CD4-positive, alpha-beta memory T cell (primary cell): Measurements from ENCODE around the gene ELANE. TPM values are rescaled to one million over a fixed set of nuclear protein-coding genes. Genes with fewer than 3 reads are reported as not detected.

Source experiments
- CTCF ChIA-PET: fragments of 350-600 bp; sonication (Branson Sonifier 250); formaldehyde crosslinking; loops from one replicate; lab custom pipeline; 2021; ENCODE audit warnings: inconsistent platforms; ENCODE audit not compliant: partially characterized antibody; lab: Charles Lee
- POLR2A ChIA-PET: fragments of 350-600 bp; sonication (Branson Sonifier 250); formaldehyde crosslinking; loops from one replicate; lab custom pipeline; 2021; ENCODE audit not compliant: partially characterized antibody; lab: Charles Lee
- DNase-seq, 5 donors: peaks; one replicate each; pipeline versions ENCODE4 v3.0.0 to v3.0.0-alpha.2; 2020 to 2022; ENCODE audit warnings: mixed read lengths in 1 of 5
- H3K27ac ChIP-seq: one replicate; pipeline ENCODE4 v1.7.0; 2013; ENCODE audit warnings: low read depth, low read length
- H3K27me3 ChIP-seq: 2 replicates; pipeline ENCODE4 v1.7.0; 2013; ENCODE audit warnings: mild to moderate bottlenecking, low read length, moderate library complexity; ENCODE audit not compliant: insufficient read depth
- H3K36me3 ChIP-seq: 2 replicates; pipeline ENCODE4 v1.7.0; 2013; ENCODE audit warnings: mild to moderate bottlenecking, low read length, moderate library complexity; ENCODE audit not compliant: insufficient read depth
- H3K4me1 ChIP-seq: 2 replicates; pipeline ENCODE4 v1.7.0; 2013; ENCODE audit warnings: mild to moderate bottlenecking, low read length, moderate library complexity; ENCODE audit not compliant: insufficient read depth
- H3K4me3 ChIP-seq, 2 donors: one replicate each; pipeline ENCODE4 v1.7.0; 2013; ENCODE audit warnings: low read length in 2 of 2, mild to moderate bottlenecking in 1 of 2
- H3K9me3 ChIP-seq, 2 donors: one replicate each; pipeline ENCODE4 v1.7.0; 2013; ENCODE audit warnings: low read length in 2 of 2, control low read depth in 1 of 2; ENCODE audit not compliant: control insufficient read depth in 1 of 2
- H3K27ac Mint-ChIP-seq, 7 donors: one replicate each; pipeline ENCODE4 v1.8.0; 2020 to 2021; ENCODE audit warnings: mixed read lengths in 7 of 7, mild to moderate bottlenecking in 6 of 7, inconsistent platforms in 3 of 7, moderate library complexity in 3 of 7
- H3K27me3 Mint-ChIP-seq, 2 donors: one replicate each; pipeline ENCODE4 v1.8.0; 2020 to 2021; ENCODE audit warnings: mixed read lengths in 2 of 2
- H3K36me3 Mint-ChIP-seq, 2 donors: one replicate each; pipeline ENCODE4 v1.8.0; 2020 to 2021; ENCODE audit warnings: mixed read lengths in 2 of 2, inconsistent platforms in 1 of 2, mild to moderate bottlenecking in 1 of 2
- H3K4me1 Mint-ChIP-seq, 4 donors: one replicate each; pipeline ENCODE4 v1.8.0; 2020 to 2021; ENCODE audit warnings: mixed read lengths in 4 of 4, mild to moderate bottlenecking in 1 of 4
- H3K4me3 Mint-ChIP-seq, 8 donors: one replicate each; pipeline ENCODE4 v1.8.0; 2020 to 2021; ENCODE audit warnings: mixed read lengths in 8 of 8, mild to moderate bottlenecking in 7 of 8, moderate library complexity in 6 of 8, inconsistent platforms in 3 of 8
- H3K9me3 Mint-ChIP-seq, 8 donors: one replicate each; pipeline ENCODE4 v1.8.0; 2020 to 2021; ENCODE audit warnings: mixed read lengths in 8 of 8, mild to moderate bottlenecking in 5 of 8, inconsistent platforms in 3 of 8, moderate library complexity in 1 of 8
- intact Hi-C: fragments of 100-400 bp; cut with micrococcal nuclease; formaldehyde crosslinking; loops from one replicate; pipeline ENCODE4 v1.15.1; 2023
- polyA plus RNA-seq, 2 donors: library from polyadenylated mRNA; unstranded; fragments of 300-500 nt; fragmentation: Illumina TruSeq; gene quantifications; one replicate each; pipeline ENCODE4 v1.2.3, GENCODE V29; 2021
- total RNA-seq, 2 experiments: library from RNA; stranded (reverse); gene quantifications; one replicate each; pipeline ENCODE4 v1.2.3, GENCODE V29; 2021

Gene ELANE
- total and polyA plus RNA-seq, 4 experiments from 2014 or later, result not detected

DNA sequence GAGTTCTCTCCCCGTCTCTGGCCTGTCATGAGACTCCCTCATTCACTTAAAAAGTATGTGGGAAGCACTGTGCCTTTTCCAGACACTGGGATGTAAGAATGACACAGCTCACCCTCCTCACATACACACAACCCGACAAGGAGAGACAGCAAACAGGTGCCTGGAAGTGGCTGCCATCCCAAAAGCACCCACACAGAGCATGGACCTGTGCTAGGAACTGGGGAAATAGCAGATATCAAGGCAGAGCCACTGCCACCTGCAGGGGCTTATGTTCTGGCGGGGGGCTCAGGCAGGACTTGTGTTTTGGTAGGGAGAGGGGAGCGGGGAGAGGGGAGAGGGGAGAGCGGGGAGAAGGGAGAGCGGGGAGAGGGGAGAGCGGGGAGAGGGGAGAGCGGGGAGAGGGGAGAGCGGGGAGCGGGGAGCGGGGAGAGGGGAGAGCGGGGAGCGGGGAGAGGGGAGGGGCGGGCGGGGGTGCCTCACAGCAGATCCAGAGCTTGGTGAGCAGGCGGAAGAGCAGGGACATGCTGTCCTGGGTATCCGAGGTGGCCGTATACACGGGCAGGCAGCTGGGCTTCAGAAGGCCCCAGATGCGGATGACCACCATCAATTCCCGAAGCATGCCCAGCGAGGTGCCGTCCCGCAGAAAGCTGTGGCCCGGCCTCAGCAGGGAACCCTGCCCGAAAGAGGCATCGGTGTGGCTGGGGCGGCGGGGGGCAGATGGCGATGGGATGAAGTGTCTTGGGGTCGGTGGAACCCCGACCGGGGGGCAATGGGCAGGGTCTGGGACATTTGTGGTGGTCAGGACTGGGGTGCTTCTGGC lies 19.6 kb downstream of the ELANE start:
- peaks cover 7% of the 10 kb centered on the region for H3K36me3 ChIP-seq
- H3K4me1 ChIP-seq, result peaks cover 13% of the 10 kb centered on the region
- no peaks in the 10 kb centered on the region for H3K27me3 ChIP-seq
- intact Hi-C loops, result loop anchor here (1.0 kb wide), 3 partner anchors 9 to 38 kb away; partner anchors contain the start of genes MED16 and RNU6-9
- H3K9me3 Mint-ChIP-seq, result peaks cover 0 to 8% (median 0%) of the 10 kb centered on the region in 8 donors
- peak in 1 of 5 donors; percentile 23 for DNase-seq
- peak overlapping the region in 1 of 2 donors; percentile 51 for H3K4me3 ChIP-seq
- H3K27ac Mint-ChIP-seq, result peak overlapping the region; percentile 65 to 97 (median 94)
- H3K27ac ChIP-seq, result peak overlapping the region; percentile 55
- H3K9me3 ChIP-seq, result no peaks in the 10 kb centered on the region
- no peaks in the 10 kb centered on the region for H3K27me3 Mint-ChIP-seq
- peaks cover 7 to 23% of the 10 kb centered on the region in 2 donors for H3K36me3 Mint-ChIP-seq
- CTCF ChIA-PET, result interaction anchor here (1.2 to 2.4 kb wide), 3 partner anchors 36 to 50 kb away, joined by 3 to 4 read pairs (median 4); no protein-coding TSS in a partner anchor
- peak overlapping the region in 7 of 8 donors; percentile 75 to 92 (median 83) for H3K4me3 Mint-ChIP-seq
- POLR2A ChIA-PET, result interaction anchor here (1.0 to 5.2 kb wide), 14 partner anchors 8 to 398 kb away, joined by 3 to 41 read pairs (median 6); partner anchors contain the start of genes ABCA7, CIRBP, MED16 and PTBP1
- H3K4me1 Mint-ChIP-seq, result peaks cover 4 to 16% (median 9%) of the 10 kb centered on the region in 4 donors

DNA sequence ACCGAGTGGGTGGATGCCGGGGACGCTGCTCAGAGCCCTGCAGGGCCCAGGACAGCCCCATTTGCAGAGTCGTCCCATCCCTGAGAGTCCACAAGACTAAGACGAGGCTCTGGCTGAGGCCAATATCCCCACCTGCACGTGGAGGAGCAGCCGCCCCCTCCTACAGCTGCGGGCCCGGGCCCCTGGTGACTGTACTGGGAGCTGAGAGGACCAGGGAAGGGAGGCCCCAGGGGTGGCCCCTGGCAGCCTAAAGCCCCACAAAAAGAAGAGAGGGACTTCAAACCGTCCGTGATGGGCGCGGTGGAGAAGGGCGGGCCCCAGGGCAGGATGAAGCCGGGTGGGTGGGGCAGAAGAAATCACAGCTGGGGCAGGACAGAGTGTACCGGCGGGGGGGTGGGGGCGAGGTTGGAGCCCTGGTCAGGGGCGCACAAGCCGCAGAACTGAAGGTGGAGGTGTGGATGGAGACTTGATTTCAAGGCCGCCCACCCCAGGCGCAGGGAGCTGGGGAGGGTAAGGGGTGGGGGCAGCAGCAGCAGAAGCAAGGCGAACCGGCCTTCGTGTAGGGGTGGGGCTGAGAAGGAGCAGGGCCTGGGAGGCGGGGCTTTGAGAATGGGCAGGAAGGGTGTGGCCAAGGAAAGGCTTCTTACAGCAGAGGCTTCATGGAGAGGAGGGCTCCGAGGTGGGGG lies 20.3 kb downstream of the ELANE start:
- Histone ChIP-seq H3K36me3 (peaks cover 7% of the 10 kb centered on the region), H3K4me1 (peaks cover 13% of the 10 kb centered on the region), H3K27ac (peak overlapping the region; percentile 55), H3K9me3 (no peaks in the 10 kb centered on the region), H3K27me3 (no peaks in the 10 kb centered on the region), H3K4me3 (peak overlapping the region in 1 of 2 donors; percentile 51)
- no peaks in the 10 kb centered on the region for H3K27me3 Mint-ChIP-seq
- peak overlapping the region; percentile 75 to 92 (median 84) for H3K4me3 Mint-ChIP-seq
- peaks cover 5 to 23% of the 10 kb centered on the region in 2 donors for H3K36me3 Mint-ChIP-seq
- H3K4me1 Mint-ChIP-seq, result peaks cover 4 to 16% (median 9%) of the 10 kb centered on the region in 4 donors
- peaks cover 0 to 8% (median 0%) of the 10 kb centered on the region in 8 donors for H3K9me3 Mint-ChIP-seq
- intact Hi-C loops, result loop anchor here (1.0 kb wide), 3 partner anchors 10 to 37 kb away; partner anchors contain the start of genes MED16 and RNU6-9
- POLR2A ChIA-PET, result interaction anchor here (0.6 to 5.2 kb wide), 17 partner anchors 9 to 403 kb away, joined by 3 to 41 read pairs (median 5); partner anchors contain the start of genes ABCA7, ARHGAP45, CIRBP and FAM174C
- peak overlapping the region; percentile 88 to 98 (median 97) for H3K27ac Mint-ChIP-seq
- CTCF ChIA-PET, result interaction anchor here (1.2 to 2.4 kb wide), 4 partner anchors 9 to 49 kb away, joined by 3 to 4 read pairs (median 4); no protein-coding TSS in a partner anchor
- DNase-seq, result peak; percentile 84 to 93 (median 91)

DNA sequence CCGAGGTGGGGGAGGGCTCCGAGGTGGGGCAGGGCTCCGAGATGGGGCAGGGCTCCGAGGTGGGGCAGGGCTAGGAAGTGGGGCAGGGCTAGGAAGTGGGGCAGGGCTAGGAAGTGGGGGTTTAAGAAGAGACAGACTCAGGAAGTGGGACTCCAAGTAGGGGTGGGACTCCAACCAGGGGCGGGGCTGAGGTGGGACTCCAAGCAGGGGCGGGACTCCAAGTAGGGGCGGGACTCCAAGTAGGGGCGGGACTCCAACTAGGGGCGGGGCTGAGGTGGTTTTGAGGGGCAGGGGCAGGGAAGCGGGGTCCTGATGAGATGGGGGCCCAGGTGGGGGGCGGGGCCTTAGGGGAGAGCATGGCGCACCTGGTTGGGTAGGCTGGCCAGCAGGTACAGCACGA lies 21.0 kb downstream of the ELANE start:
- no peaks in the 10 kb centered on the region for H3K27me3 Mint-ChIP-seq
- no peaks in the 10 kb centered on the region for H3K9me3 ChIP-seq
- H3K36me3 Mint-ChIP-seq, result peaks cover 3 to 20% of the 10 kb centered on the region in 2 donors
- H3K4me3 Mint-ChIP-seq, result peak overlapping the region in 7 of 8 donors; percentile 35 to 70 (median 61)
- ChIA-PET POLR2A (interaction anchor here (0.6 to 5.2 kb wide), 18 partner anchors 8 to 402 kb away, joined by 3 to 41 read pairs (median 6); partner anchors contain the start of genes ABCA7, ARHGAP45, CIRBP and FAM174C), CTCF (interaction anchor here (1.2 to 1.3 kb wide), 3 partner anchors 9 to 48 kb away, joined by 3 to 4 read pairs (median 3); no protein-coding TSS in a partner anchor)
- H3K36me3 ChIP-seq, result peaks cover 7% of the 10 kb centered on the region
- intact Hi-C loops, result no loop called here
- peaks cover 13% of the 10 kb centered on the region for H3K4me1 ChIP-seq
- no peak overlapping the region for H3K27ac ChIP-seq
- DNase-seq, result peak; percentile 80 to 93 (median 90)
- no peak overlapping the region for H3K4me3 ChIP-seq
- peak overlapping the region in 6 of 7 donors; percentile 61 to 97 (median 79) for H3K27ac Mint-ChIP-seq
- peaks cover 4 to 16% (median 9%) of the 10 kb centered on the region in 4 donors for H3K4me1 Mint-ChIP-seq
- peaks cover 0 to 5% (median 0%) of the 10 kb centered on the region in 8 donors for H3K9me3 Mint-ChIP-seq
- H3K27me3 ChIP-seq, result no peaks in the 10 kb centered on the region

DNA sequence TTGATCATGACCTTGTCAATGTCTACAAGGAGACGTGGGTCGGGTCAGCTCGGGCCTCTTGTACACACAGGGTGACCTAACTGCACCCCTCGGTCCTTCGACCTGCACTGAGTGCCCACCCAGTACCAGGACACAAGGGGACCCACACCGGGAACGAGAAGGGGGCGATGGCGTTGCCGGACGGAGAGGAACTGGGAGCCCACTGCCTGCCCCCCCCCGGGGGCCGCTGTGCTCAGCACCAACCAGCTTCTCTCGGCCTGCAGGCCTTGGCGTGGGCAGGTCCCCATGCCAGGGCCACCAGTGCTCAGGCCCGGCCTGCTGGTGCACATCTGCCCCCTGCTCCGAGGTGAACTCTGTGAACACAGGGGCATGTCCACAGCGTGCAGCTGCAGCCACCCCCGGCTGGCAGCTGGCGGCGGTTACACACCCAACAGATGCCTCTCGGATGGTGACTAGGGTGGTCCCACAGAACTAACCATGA lies 21.5 kb downstream of the ELANE start:
- no peak overlapping the region for H3K27ac ChIP-seq
- ChIA-PET CTCF (interaction anchor here (1.3 to 1.7 kb wide), 2 partner anchors 10 kb away, joined by 3 to 6 read pairs; no protein-coding TSS in a partner anchor), POLR2A (interaction anchor here (0.6 to 5.2 kb wide), 8 partner anchors 10 to 396 kb away, joined by 3 to 41 read pairs (median 5); partner anchors contain the start of genes CIRBP, MED16, R3HDM4 and RNU6-9)
- no peaks in the 10 kb centered on the region for H3K9me3 ChIP-seq
- H3K27me3 Mint-ChIP-seq, result no peaks in the 10 kb centered on the region
- H3K4me1 Mint-ChIP-seq, result peaks cover 4 to 16% (median 9%) of the 10 kb centered on the region in 4 donors
- H3K4me3 ChIP-seq, result no peak overlapping the region
- H3K9me3 Mint-ChIP-seq, result peaks cover 0 to 5% (median 0%) of the 10 kb centered on the region in 8 donors
- no peak overlapping the region for H3K4me3 Mint-ChIP-seq
- H3K36me3 ChIP-seq, result peaks cover 7% of the 10 kb centered on the region
- DNase-seq, result no peak
- intact Hi-C loops, result no loop called here
- no peaks in the 10 kb centered on the region for H3K27me3 ChIP-seq
- H3K36me3 Mint-ChIP-seq, result peaks cover 3 to 18% of the 10 kb centered on the region in 2 donors
- peak overlapping the region in 2 of 7 donors; percentile 78 to 97 for H3K27ac Mint-ChIP-seq
- peaks cover 13% of the 10 kb centered on the region for H3K4me1 ChIP-seq

DNA sequence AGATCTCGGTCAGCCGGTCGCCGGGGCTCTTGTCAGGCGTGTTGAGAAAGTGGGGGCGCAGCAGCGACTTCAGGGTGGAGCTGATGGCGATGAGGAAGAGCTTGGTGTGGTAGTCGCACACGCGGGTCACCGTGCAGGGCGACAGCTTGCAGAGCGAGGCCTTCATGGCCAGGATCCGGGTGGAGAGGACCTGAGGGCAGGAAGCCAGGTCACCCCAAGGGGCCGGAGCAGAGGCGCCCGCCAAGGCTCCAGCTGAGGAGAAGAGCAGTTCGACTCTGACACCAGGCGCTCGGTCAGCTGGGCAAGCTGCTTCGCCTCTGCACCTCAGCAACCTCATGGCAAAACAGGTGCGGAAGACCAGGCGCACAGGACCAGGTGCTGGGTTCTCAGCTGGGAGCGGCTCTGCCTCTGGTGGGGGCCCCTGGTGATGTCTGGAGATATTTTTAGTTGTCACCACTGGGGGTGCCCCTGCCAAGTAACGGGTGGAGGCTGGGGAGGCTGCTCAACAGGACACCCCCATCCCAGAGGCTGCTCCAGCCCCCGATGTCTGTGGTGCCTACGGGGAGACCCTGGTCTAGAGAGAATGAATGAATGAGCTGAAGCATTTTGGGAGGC lies 23.3 kb downstream of the ELANE start:
- DNase-seq, result no peak
- no peaks in the 10 kb centered on the region for H3K9me3 ChIP-seq
- H3K4me3 ChIP-seq, result no peak overlapping the region
- ChIA-PET CTCF (interaction anchor here (1.7 kb wide), 1 partner anchor 12 kb away, joined by 6 read pairs; no protein-coding TSS in a partner anchor), POLR2A (interaction anchor here (5.2 to 9.0 kb wide), 2 partner anchors 20 to 34 kb away, joined by 41 to 47 read pairs; partner anchors contain the start of genes MED16 and RNU6-9)
- H3K27me3 ChIP-seq, result no peaks in the 10 kb centered on the region
- Mint-ChIP-seq H3K9me3 (peaks cover 0 to 5% (median 0%) of the 10 kb centered on the region in 8 donors), H3K4me3 (no peak overlapping the region), H3K36me3 (peaks cover 6 to 10% of the 10 kb centered on the region in 2 donors), H3K4me1 (peaks cover 4 to 16% (median 9%) of the 10 kb centered on the region in 4 donors), H3K27ac (peak overlapping the region in 2 of 7 donors; percentile 57 to 58), H3K27me3 (no peaks in the 10 kb centered on the region)
- H3K27ac ChIP-seq, result no peak overlapping the region
- peaks cover 13% of the 10 kb centered on the region for H3K4me1 ChIP-seq
- intact Hi-C loops, result no loop called here
- peaks cover under 1% of the 10 kb centered on the region for H3K36me3 ChIP-seq

DNA sequence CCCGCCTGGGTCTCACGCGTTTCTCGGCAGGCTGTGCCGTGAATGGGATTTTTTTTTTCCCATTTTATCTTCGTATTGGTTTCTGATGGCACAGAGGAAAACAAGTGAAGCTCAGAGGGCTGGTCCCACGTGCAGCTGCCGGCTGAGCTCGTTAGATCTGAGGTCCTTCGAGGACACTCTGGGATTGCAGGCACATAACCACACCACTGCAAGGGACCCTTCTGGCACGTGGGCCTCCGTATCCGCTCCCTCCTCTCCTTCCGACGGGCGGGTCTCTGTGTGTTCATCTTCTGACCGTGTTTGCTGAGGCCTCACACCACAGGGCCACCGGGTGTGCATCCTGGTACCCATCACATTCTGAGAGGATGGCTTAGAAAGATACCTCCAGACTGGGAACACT lies 24.0 kb downstream of the ELANE start:
- H3K27me3 Mint-ChIP-seq, result no peaks in the 10 kb centered on the region
- H3K4me1 ChIP-seq, result peaks cover 13% of the 10 kb centered on the region
- H3K36me3 Mint-ChIP-seq, result peaks cover 6 to 10% of the 10 kb centered on the region in 2 donors
- peaks cover 0 to 5% (median 0%) of the 10 kb centered on the region in 8 donors for H3K9me3 Mint-ChIP-seq
- peaks cover 4 to 16% (median 9%) of the 10 kb centered on the region in 4 donors for H3K4me1 Mint-ChIP-seq
- ChIA-PET CTCF (no interaction called here), POLR2A (interaction anchor here (5.2 to 9.0 kb wide), 2 partner anchors 19 to 33 kb away, joined by 41 to 47 read pairs; partner anchors contain the start of genes MED16 and RNU6-9)
- no peaks in the 10 kb centered on the region for H3K9me3 ChIP-seq
- no peak overlapping the region for H3K4me3 Mint-ChIP-seq
- H3K27ac ChIP-seq, result no peak overlapping the region
- H3K27ac Mint-ChIP-seq, result peak overlapping the region in 4 of 7 donors; percentile 22 to 57 (median 32)
- peaks cover 3% of the 10 kb centered on the region for H3K36me3 ChIP-seq
- H3K27me3 ChIP-seq, result no peaks in the 10 kb centered on the region
- H3K4me3 ChIP-seq, result no peak overlapping the region
- intact Hi-C loops, result no loop called here
- DNase-seq, result no peak
